ENCODE measurements around the gene CES4A. TPM values are rescaled to one million over a fixed set of nuclear protein-coding genes. Genes with fewer than 3 reads are reported as not detected.

CES4A gene
- total RNA-seq, 1 experiment from 2014 or later = 0.61 TPM

DNA sequence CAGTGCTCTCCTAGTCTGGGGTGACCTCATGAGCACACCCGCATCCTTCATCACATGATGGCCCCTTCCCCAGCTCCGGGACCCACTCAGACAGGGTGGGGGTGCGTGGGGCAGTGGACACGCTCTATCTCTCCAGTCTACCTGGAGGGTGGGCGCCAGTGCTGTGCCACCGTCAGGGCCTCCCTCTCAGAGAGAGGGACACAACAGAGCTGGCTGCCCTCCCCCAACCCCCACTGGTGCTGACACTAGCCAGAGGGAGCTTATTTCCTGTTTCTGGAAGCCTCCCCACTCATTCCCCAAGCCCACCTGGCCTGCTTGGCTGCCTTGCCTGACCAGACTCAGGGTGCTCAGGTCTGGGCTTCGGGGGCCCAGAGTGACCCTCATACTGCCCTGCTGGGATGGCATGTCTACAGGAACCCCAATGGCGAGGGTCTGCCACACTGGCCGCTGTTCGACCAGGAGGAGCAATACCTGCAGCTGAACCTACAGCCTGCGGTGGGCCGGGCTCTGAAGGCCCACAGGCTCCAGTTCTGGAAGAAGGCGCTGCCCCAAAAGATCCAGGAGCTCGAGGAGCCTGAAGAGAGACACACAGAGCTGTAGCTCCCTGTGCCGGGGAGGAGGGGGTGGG lies 44.8 kb upstream of the CES4A start:
- ATAC-seq (no peak), DNase-seq (ENCODE audit: low spot score) (no peak)
- TF ChIP-seq SMAD4 (CRISPR knock-in tag; IDR thresholded peaks at IDR 0.05) = no peak
- no peak for TF ChIP-seq CREB1 (CRISPR knock-in tag; IDR thresholded peaks at IDR 0.05)
- TF ChIP-seq, protein P1, sequence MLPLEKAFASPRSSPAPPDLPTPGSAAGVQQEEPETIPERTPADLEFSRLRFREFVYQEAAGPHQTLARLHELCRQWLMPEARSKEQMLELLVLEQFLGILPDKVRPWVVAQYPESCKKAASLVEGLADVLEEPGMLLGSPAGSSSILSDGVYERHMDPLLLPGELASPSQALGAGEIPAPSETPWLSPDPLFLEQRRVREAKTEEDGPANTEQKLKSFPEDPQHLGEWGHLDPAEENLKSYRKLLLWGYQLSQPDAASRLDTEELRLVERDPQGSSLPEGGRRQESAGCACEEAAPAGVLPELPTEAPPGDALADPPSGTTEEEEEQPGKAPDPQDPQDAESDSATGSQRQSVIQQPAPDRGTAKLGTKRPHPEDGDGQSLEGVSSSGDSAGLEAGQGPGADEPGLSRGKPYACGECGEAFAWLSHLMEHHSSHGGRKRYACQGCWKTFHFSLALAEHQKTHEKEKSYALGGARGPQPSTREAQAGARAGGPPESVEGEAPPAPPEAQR (CRISPR knock-in tag; IDR thresholded peaks at IDR 0.05) = no peak
- TF ChIP-seq EMX1 (CRISPR knock-in tag; IDR thresholded peaks at IDR 0.05) = no peak
- no peak for TF ChIP-seq E2F5 (CRISPR knock-in tag; IDR thresholded peaks at IDR 0.05)
- TF ChIP-seq ZNF416 (CRISPR knock-in tag; IDR thresholded peaks at IDR 0.05) = no peak
- TF ChIP-seq NFATC4 (CRISPR knock-in tag; IDR thresholded peaks at IDR 0.05) = no peak
- no peak for TF ChIP-seq SMAD3 (CRISPR knock-in tag; IDR thresholded peaks at IDR 0.05; ENCODE audit: borderline replicate concordance)
- TF ChIP-seq ZNF138 (CRISPR knock-in tag; conservative IDR thresholded peaks at IDR 0.05) = no peak
- TF ChIP-seq, protein P2, sequence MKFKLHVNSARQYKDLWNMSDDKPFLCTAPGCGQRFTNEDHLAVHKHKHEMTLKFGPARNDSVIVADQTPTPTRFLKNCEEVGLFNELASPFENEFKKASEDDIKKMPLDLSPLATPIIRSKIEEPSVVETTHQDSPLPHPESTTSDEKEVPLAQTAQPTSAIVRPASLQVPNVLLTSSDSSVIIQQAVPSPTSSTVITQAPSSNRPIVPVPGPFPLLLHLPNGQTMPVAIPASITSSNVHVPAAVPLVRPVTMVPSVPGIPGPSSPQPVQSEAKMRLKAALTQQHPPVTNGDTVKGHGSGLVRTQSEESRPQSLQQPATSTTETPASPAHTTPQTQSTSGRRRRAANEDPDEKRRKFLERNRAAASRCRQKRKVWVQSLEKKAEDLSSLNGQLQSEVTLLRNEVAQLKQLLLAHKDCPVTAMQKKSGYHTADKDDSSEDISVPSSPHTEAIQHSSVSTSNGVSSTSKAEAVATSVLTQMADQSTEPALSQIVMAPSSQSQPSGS (CRISPR knock-in tag; IDR thresholded peaks at IDR 0.05; ENCODE audit: borderline replicate concordance, low read depth) = no peak
- TF ChIP-seq, protein P3, sequence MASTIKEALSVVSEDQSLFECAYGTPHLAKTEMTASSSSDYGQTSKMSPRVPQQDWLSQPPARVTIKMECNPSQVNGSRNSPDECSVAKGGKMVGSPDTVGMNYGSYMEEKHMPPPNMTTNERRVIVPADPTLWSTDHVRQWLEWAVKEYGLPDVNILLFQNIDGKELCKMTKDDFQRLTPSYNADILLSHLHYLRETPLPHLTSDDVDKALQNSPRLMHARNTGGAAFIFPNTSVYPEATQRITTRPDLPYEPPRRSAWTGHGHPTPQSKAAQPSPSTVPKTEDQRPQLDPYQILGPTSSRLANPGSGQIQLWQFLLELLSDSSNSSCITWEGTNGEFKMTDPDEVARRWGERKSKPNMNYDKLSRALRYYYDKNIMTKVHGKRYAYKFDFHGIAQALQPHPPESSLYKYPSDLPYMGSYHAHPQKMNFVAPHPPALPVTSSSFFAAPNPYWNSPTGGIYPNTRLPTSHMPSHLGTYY (CRISPR knock-in tag; IDR thresholded peaks at IDR 0.05) = no peak
- no peak for TF ChIP-seq TEAD1 (CRISPR knock-in tag; IDR thresholded peaks at IDR 0.05)
- TF ChIP-seq CBFB (CRISPR knock-in tag; IDR thresholded peaks at IDR 0.05; ENCODE audit: low read depth) = no peak
- no peak for TF ChIP-seq ZNF281 (CRISPR knock-in tag; IDR thresholded peaks at IDR 0.05)
- TF ChIP-seq TEAD4 (CRISPR knock-in tag; IDR thresholded peaks at IDR 0.05) = no peak
- no peak for TF ChIP-seq NR2C2 (CRISPR knock-in tag; IDR thresholded peaks at IDR 0.05)
- TF ChIP-seq ZMAT4 (CRISPR knock-in tag; IDR thresholded peaks at IDR 0.05) = no peak
- TF ChIP-seq, protein P4, sequence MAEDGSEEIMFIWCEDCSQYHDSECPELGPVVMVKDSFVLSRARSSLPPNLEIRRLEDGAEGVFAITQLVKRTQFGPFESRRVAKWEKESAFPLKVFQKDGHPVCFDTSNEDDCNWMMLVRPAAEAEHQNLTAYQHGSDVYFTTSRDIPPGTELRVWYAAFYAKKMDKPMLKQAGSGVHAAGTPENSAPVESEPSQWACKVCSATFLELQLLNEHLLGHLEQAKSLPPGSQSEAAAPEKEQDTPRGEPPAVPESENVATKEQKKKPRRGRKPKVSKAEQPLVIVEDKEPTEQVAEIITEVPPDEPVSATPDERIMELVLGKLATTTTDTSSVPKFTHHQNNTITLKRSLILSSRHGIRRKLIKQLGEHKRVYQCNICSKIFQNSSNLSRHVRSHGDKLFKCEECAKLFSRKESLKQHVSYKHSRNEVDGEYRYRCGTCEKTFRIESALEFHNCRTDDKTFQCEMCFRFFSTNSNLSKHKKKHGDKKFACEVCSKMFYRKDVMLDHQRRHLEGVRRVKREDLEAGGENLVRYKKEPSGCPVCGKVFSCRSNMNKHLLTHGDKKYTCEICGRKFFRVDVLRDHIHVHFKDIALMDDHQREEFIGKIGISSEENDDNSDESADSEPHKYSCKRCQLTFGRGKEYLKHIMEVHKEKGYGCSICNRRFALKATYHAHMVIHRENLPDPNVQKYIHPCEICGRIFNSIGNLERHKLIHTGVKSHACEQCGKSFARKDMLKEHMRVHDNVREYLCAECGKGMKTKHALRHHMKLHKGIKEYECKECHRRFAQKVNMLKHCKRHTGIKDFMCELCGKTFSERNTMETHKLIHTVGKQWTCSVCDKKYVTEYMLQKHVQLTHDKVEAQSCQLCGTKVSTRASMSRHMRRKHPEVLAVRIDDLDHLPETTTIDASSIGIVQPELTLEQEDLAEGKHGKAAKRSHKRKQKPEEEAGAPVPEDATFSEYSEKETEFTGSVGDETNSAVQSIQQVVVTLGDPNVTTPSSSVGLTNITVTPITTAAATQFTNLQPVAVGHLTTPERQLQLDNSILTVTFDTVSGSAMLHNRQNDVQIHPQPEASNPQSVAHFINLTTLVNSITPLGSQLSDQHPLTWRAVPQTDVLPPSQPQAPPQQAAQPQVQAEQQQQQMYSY (CRISPR knock-in tag; IDR thresholded peaks at IDR 0.05) = no peak
- peaks cover 11% of the 10 kb centered on the region for H3K4me1 Mint-ChIP-seq
- peaks cover 18% of the 10 kb centered on the region for H3K36me3 Mint-ChIP-seq
- CTCF ChIA-PET = interaction anchor here (0.6 to 2.9 kb wide), 6 partner anchors 15 to 212 kb away, joined by 3 to 10 read pairs (median 5); partner anchors contain the start of gene CES3
- H3K9me3 Mint-ChIP-seq = no peaks in the 10 kb centered on the region
- H3K4me3 Mint-ChIP-seq = no peak overlapping the region
- peaks cover 19% of the 10 kb centered on the region for H3K27me3 Mint-ChIP-seq (ENCODE audit: low read depth)
- POLR2A ChIA-PET = interaction anchor here (0.6 to 0.7 kb wide), 2 partner anchors 10 to 73 kb away, joined by 4 read pairs; no protein-coding TSS in a partner anchor
- H3K27ac Mint-ChIP-seq = no peak overlapping the region

All from WTC11 (cell line).